A549 (cell line): ENCODE measurements around the gene PTPRN2. TPM values are rescaled to one million over a fixed set of nuclear protein-coding genes. Genes with fewer than 3 reads are reported as not detected.

Experiments
- ATAC-seq, 2 experiments: fragments of 200-7000 bp in 1 of 2; fragments of >200 bp in 1 of 2; cut with Nextera tagmentation in 1 of 2; cut with Tn5 transposase in 1 of 2; 3 replicates each; pipeline versions ENCODE4 v1.8.0 to v1.9.1; 2018 to 2020; ENCODE audit warnings: mild to moderate bottlenecking in 1 of 2, moderate library complexity in 1 of 2
- CTCF ChIA-PET: fragments of 300-600 bp; sonication (Branson Sonifier 250); formaldehyde crosslinking; extraction: SDS; loops from one replicate; lab custom pipeline; 2021; ENCODE audit warnings: antibody characterized with exemption, inconsistent platforms; lab: Yijun Ruan, JAX
- POLR2A ChIA-PET: fragments of 350-600 bp; formaldehyde crosslinking; extraction: SDS; loops from one replicate; lab custom pipeline; 2021; ENCODE audit warnings: antibody characterized with exemption, inconsistent platforms; lab: Yijun Ruan, JAX
- DNase-seq, 2 experiments: peaks; one replicate each; pipeline versions ENCODE4 v3.0.0 to v3.0.0-alpha.2; 2011 to 2016; ENCODE audit warnings: low read depth in 1 of 2, low spot score in 1 of 2
- FAIRE-seq: peaks from 2 replicates; lab custom pipeline; 2011; peaks lifted over from hg19 to GRCh38; lab: Jason Lieb, UNC
- H3K27ac ChIP-seq, 2 experiments: fragments of >200 bp; sonication (Bioruptor Twin); formaldehyde crosslinking; 3 replicates each; pipeline ENCODE4 v1.5.1; 2016 to 2017
- H3K4me1 ChIP-seq: fragments of >200 bp; sonication (Bioruptor Twin); formaldehyde crosslinking; 3 replicates; pipeline ENCODE4 v1.6.1; 2016
- H3K4me2 ChIP-seq: fragments of >200 bp; sonication (Bioruptor Twin); formaldehyde crosslinking; 3 replicates; pipeline ENCODE4 v1.6.1; 2016
- H3K4me3 ChIP-seq: fragments of >200 bp; sonication (Bioruptor Twin); formaldehyde crosslinking; 3 replicates; pipeline ENCODE4 v1.5.1; 2016
- H3K9me3 ChIP-seq: fragments of >200 bp; sonication (Bioruptor Twin); formaldehyde crosslinking; 3 replicates; pipeline ENCODE4 v1.6.1; 2016
- ATOH8 ChIP-seq: fragments of 250-450 bp; sonication (Bioruptor Pico); IDR thresholded peaks from 2 replicates; pipeline ENCODE4 v1.5.0; 2020; ENCODE audit warnings: low read depth, mild to moderate bottlenecking, moderate library complexity
- CBX2 ChIP-seq: fragments of 200-600 bp; sonication (generic); IDR thresholded peaks from 2 replicates; pipeline ENCODE4 v1.6.1; 2016; ENCODE audit warnings: low read depth, mild to moderate bottlenecking, borderline replicate concordance
- CHD4 ChIP-seq: fragments of 200-600 bp; sonication (generic); IDR thresholded peaks from 2 replicates; pipeline ENCODE4 v1.6.1; 2016; ENCODE audit warnings: antibody characterized with exemption, mild to moderate bottlenecking, borderline replicate concordance
- CTCF ChIP-seq: fragments of >200 bp; sonication (Bioruptor Twin); formaldehyde crosslinking; IDR thresholded peaks from 3 replicates; pipeline ENCODE4 v1.5.1; 2016
- E2F6 ChIP-seq: IDR thresholded peaks from 2 replicates; pipeline ENCODE4 v1.6.1; 2012; ENCODE audit warnings: low read depth, borderline replicate concordance
- FOSB ChIP-seq: fragments of 250-450 bp; sonication (Bioruptor Pico); IDR thresholded peaks from 2 replicates; pipeline ENCODE4 v1.5.0; 2020; ENCODE audit warnings: mild to moderate bottlenecking, moderate library complexity
- GATA3 ChIP-seq: IDR thresholded peaks from 2 replicates; pipeline ENCODE4 v1.6.1; 2012; ENCODE audit warnings: borderline replicate concordance
- HMGXB4 ChIP-seq: fragments of 250-450 bp; sonication (Bioruptor Pico); IDR thresholded peaks from 2 replicates; pipeline ENCODE4 v1.5.0; 2021; ENCODE audit warnings: mild to moderate bottlenecking, moderate library complexity, borderline replicate concordance
- KDM1A ChIP-seq: fragments of 200-600 bp; sonication (generic); IDR thresholded peaks from 2 replicates; pipeline ENCODE4 v1.6.1; 2016; ENCODE audit warnings: low read depth, mild to moderate bottlenecking
- MAFK ChIP-seq: fragments of 450-650 bp; IDR thresholded peaks from 2 replicates; pipeline ENCODE4 v1.6.1; 2014; ENCODE audit not compliant: partially characterized antibody
- MAZ ChIP-seq: fragments of 150-350 bp; IDR thresholded peaks from 2 replicates; pipeline ENCODE4 v1.6.1; 2014; ENCODE audit warnings: antibody characterized with exemption, low read depth, low read length, borderline replicate concordance
- PHF8 ChIP-seq: fragments of 200-600 bp; sonication (generic); IDR thresholded peaks from 2 replicates; pipeline ENCODE4 v1.6.1; 2016; ENCODE audit warnings: low read depth, mild to moderate bottlenecking, antibody characterized with exemption, moderate library complexity, borderline replicate concordance
- POLR2AphosphoS2 ChIP-seq: conservative IDR thresholded peaks from 2 replicates; pipeline ENCODE4 v1.6.1; 2012; ENCODE audit warnings: low read length, improper control_type of control experiment, inconsistent platforms
- RCOR1 ChIP-seq: fragments of 150-350 bp; IDR thresholded peaks from 2 replicates; pipeline ENCODE4 v1.6.1; 2014; ENCODE audit warnings: antibody characterized with exemption, low read length, low read depth
- SMC3 ChIP-seq: fragments of >200 bp; sonication (Bioruptor Twin); formaldehyde crosslinking; IDR thresholded peaks from 3 replicates; pipeline ENCODE4 v1.6.1; 2018; ENCODE audit warnings: inconsistent platforms
- ZSCAN20 ChIP-seq: fragments of 250-450 bp; sonication (Bioruptor Pico); IDR thresholded peaks from 2 replicates; pipeline ENCODE4 v1.8.0; 2022; ENCODE audit warnings: mild to moderate bottlenecking, moderate library complexity
- WGBS: methylation state at CpG from one replicate; pipeline ENCODE4 v1.1.6; 2017; ENCODE audit errors: missing lambda C conversion rate; 5-methylcytosine and 5-hydroxymethylcytosine counted together
- polyA plus RNA-seq, 4 experiments: library from polyadenylated mRNA; depleted of rRNA in 3 of 4; stranded (reverse); fragments of >200 nt; fragmentation: RNase III in 1 of 4; extraction: RNeasy Plus Mini Kit Qiagen cat#74134 plus additional on column Dnase treatment in 1 of 4; gene quantifications; 2 replicates in 3 of 4; 3 replicates in 1 of 4; pipeline ENCODE4 v1.2.3, GENCODE V29; 2011 to 2017

The PTPRN2 gene
- polyA plus RNA-seq, 2 of the 4 experiments (the other 2 are of a cell fraction), result 0.41 to 1.2 TPM

GRCh38 chr7:157944051-157944450 lies 643.6 kb downstream of the PTPRN2 start:
- DNase-seq (no peak), ATAC-seq (no peak), FAIRE-seq (no peak)
- WGBS, result 39% methylated on average over 14 of the region's 14 CpGs
- no peak for TF ChIP-seq ZSCAN20 (CRISPR knock-in tag)
- TF ChIP-seq RCOR1, result no peak
- no peak for TF ChIP-seq CBX2
- no peak for TF ChIP-seq SMC3
- TF ChIP-seq PHF8, result no peak
- TF ChIP-seq HMGXB4, result no peak
- TF ChIP-seq E2F6, result no peak
- no peak for TF ChIP-seq ATOH8 (CRISPR knock-in tag)
- TF ChIP-seq CHD4, result no peak
- TF ChIP-seq CTCF, result no peak
- no peak for TF ChIP-seq MAFK
- H3K27ac ChIP-seq, result no peak overlapping the region
- H3K4me2 ChIP-seq, result no peak overlapping the region
- H3K4me1 ChIP-seq, result no peaks in the 10 kb centered on the region
- ChIA-PET CTCF (no interaction called here), POLR2A (no interaction called here)
- peaks cover 22% of the 10 kb centered on the region; the same call in 2 of the 3 replicates for H3K9me3 ChIP-seq
- no peak overlapping the region for H3K4me3 ChIP-seq

- 54% methylated on average over 4 of the region's 6 CpGs for WGBS
- Histone ChIP-seq H3K4me2 (no peak overlapping the region), H3K4me1 (no peaks in the 10 kb centered on the region), H3K4me3 (no peak overlapping the region), H3K27ac (no peak overlapping the region)
- DNase-seq (no peak), FAIRE-seq (no peak)
- CTCF ChIA-PET, result no interaction called here
- TF ChIP-seq POLR2AphosphoS2 (no peak), CTCF (no peak), KDM1A (no peak), FOSB (no peak), GATA3 (no peak), MAZ (no peak)
- TF ChIP-seq, all 56 proteins: peak for 0
- peaks cover 22% of the 10 kb centered on the region; the same call in 2 of the 3 replicates for H3K9me3 ChIP-seq
- no peak for ATAC-seq
- POLR2A ChIA-PET, result no interaction called here
Observed at GRCh38 chr7:157943561-157943960, 644.1 kb downstream of the PTPRN2 start.
